Measurements from ENCODE around the gene ZBTB20. TPM values are rescaled to one million over a fixed set of nuclear protein-coding genes. Genes with fewer than 3 reads are reported as not detected.

Gene ZBTB20
- total RNA-seq, 1 donor from 2014 or later = 30.4 TPM

DNA sequence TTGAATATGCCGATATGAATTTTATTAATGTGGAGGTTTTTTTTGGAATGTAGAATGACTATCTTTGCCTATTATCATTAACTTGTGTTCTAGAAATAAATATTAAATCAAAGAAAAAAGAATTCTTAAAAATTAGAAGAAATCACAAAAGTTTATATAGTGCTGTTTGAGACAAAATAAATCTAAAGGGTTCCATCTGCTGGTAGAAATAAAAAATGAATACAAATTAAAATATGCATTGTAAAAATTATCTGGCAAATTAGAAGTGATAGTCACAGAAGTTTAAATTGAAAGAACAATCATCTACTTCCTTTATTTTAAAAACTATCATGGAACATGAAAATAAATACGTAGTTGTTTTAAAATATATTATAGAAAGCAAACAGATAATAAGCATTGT lies 22.7 kb upstream of the ZBTB20 start:
- Mint-ChIP-seq H3K4me3 (no peak overlapping the region), H3K9me3 (no peaks in the 10 kb centered on the region), H3K4me1 (peaks cover 3% of the 10 kb centered on the region), H3K27ac (no peak overlapping the region), H3K36me3 (no peaks in the 10 kb centered on the region), H3K27me3 (ENCODE audit: low read depth) (no peaks in the 10 kb centered on the region)
- no peak for DNase-seq (ENCODE audit: low spot score in 2 of 2, unreplicated experiment in 2 of 2)
- TF ChIP-seq CTCF (IDR thresholded peaks at IDR 0.05; ENCODE audit: unreplicated experiment) = peak; percentile 33

GRCh38 chr3:115165701-115166100 lies 18.6 kb upstream of the ZBTB20 start:
- DNase-seq (ENCODE audit: low spot score in 2 of 2, unreplicated experiment in 2 of 2) = no peak
- no peak for TF ChIP-seq CTCF (IDR thresholded peaks at IDR 0.05; ENCODE audit: unreplicated experiment)
- Mint-ChIP-seq H3K27me3 (ENCODE audit: low read depth) (no peaks in the 10 kb centered on the region), H3K27ac (no peak overlapping the region), H3K4me1 (peaks cover 3% of the 10 kb centered on the region), H3K9me3 (no peaks in the 10 kb centered on the region), H3K36me3 (no peaks in the 10 kb centered on the region), H3K4me3 (no peak overlapping the region)

GRCh38 chr3:115165266-115165665 lies 18.2 kb upstream of the ZBTB20 start:
- Mint-ChIP-seq H3K27ac (no peak overlapping the region), H3K27me3 (ENCODE audit: low read depth) (no peaks in the 10 kb centered on the region), H3K4me3 (no peak overlapping the region), H3K36me3 (no peaks in the 10 kb centered on the region), H3K9me3 (no peaks in the 10 kb centered on the region), H3K4me1 (peaks cover 3% of the 10 kb centered on the region)
- no peak for DNase-seq (ENCODE audit: low spot score in 2 of 2, unreplicated experiment in 2 of 2)
- TF ChIP-seq CTCF (IDR thresholded peaks at IDR 0.05; ENCODE audit: unreplicated experiment) = no peak

DNA sequence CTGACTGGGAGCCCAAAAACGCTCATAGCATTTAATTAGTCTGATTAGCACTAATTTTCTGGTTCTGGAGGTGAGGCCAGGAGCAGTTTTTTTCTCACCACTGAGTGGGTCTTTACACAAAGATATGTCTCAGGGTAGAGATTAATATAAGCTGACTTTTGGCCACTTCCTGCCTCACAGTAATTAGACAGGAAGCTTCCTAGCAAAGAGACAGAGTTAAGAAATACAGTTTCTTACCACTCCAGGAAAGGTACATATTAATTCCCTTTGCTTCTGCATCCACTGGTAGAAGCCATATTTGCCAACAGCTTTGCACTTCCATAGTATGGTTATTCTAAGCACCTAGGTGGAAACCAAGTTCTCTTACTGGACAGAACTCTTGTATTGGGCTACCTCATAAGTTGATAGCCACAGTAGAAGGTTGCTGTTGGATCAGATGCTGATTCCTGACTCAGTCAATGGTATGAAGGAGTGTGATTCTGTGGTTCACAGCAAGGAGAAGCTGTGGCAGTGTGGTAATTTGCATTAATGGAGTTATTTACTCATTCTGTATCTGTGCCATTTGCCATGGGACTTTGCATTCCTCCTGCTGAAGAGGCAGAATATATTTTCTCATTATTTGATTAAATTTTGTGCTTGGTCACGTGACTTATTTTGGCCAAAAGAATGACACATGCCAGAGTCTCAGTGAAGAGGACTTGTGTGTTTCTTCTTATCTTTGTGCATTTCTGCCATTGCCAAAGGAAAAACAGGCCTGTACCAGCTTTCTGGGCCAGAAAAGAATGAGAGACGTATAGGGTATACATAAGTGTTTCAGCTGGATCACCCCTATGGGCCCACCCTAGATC lies 17.5 kb upstream of the ZBTB20 start:
- no peak for TF ChIP-seq CTCF (IDR thresholded peaks at IDR 0.05; ENCODE audit: unreplicated experiment)
- no peaks in the 10 kb centered on the region for H3K9me3 Mint-ChIP-seq
- no peaks in the 10 kb centered on the region for H3K27me3 Mint-ChIP-seq (ENCODE audit: low read depth)
- DNase-seq (ENCODE audit: low spot score in 2 of 2, unreplicated experiment in 2 of 2) = no peak
- H3K4me1 Mint-ChIP-seq = peaks cover 3% of the 10 kb centered on the region
- H3K4me3 Mint-ChIP-seq = no peak overlapping the region
- no peaks in the 10 kb centered on the region for H3K36me3 Mint-ChIP-seq
- H3K27ac Mint-ChIP-seq = no peak overlapping the region

DNA sequence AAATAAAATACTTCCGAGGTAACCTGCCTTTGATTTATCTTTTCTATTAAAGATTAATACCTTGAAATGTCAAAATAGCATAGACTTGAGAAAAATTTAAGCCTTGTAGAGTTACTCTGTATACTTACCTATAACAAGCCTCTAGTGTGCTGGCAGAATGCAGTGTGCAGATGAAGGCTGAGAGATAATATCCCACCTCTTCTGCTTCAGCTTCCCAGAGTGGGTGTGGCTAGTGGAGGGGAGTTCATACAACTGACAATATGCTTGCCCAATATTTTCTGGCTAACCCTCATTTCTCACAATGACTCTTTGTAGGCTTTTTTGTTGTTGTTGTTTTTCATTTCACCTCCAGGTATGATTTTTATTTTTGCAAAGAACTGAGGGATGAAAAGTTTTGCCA lies 15.7 kb upstream of the ZBTB20 start:
- Mint-ChIP-seq H3K4me3 (no peak overlapping the region), H3K36me3 (no peaks in the 10 kb centered on the region), H3K4me1 (no peaks in the 10 kb centered on the region), H3K9me3 (peaks cover 13% of the 10 kb centered on the region), H3K27me3 (ENCODE audit: low read depth) (no peaks in the 10 kb centered on the region), H3K27ac (no peak overlapping the region)
- TF ChIP-seq CTCF (IDR thresholded peaks at IDR 0.05; ENCODE audit: unreplicated experiment) = no peak
- DNase-seq (ENCODE audit: low spot score in 2 of 2, unreplicated experiment in 2 of 2) = no peak

All from mesothelial cell of epicardium (in vitro differentiated cells).